ENCODE measurements around the gene MRPS21.

Gene MRPS21

GRCh38 chr1:150293433-150294253 is at the start of gene MRPS21:
TSS of gene MRPS21 (plus strand) at chr1:150293861. CDS start at chr1:150294367, 506 bp downstream.
- TF ChIP-seq EZH2phosphoT487 (IDR thresholded peaks at IDR 0.05; ENCODE audit: borderline replicate concordance) (no peak), CTCF (conservative IDR thresholded peaks at IDR 0.05; ENCODE audit: low read length) (no peak)
- H3K9me3 ChIP-seq (ENCODE audit: insufficient read depth, low read depth, low read length): no peaks in the 10 kb centered on the region
- H3K9ac ChIP-seq (ENCODE audit: low read depth, low read length, poor library complexity, severe bottlenecking): peak within 1 kb of the TSS; percentile 90
- no peaks in the 10 kb centered on the region for H3K36me3 ChIP-seq (ENCODE audit: insufficient read depth, low read length)
- H3F3A ChIP-seq (ENCODE audit: low read depth): no peaks in the 10 kb centered on the region
- H4K20me1 ChIP-seq (ENCODE audit: insufficient read depth, low read length, poor library complexity, severe bottlenecking): no peaks in the 10 kb centered on the region
- H2AFZ ChIP-seq (ENCODE audit: low read length): peak within 1 kb of the TSS; percentile 91
- peaks cover 24% of the 10 kb centered on the region for H3K4me1 ChIP-seq (ENCODE audit: insufficient read depth, low read length, poor library complexity, severe bottlenecking)
- H3K79me2 ChIP-seq (ENCODE audit: insufficient read depth, low read length): peaks cover 29% of the 10 kb centered on the region
- peak within 1 kb of the TSS; percentile 93 for H3K4me3 ChIP-seq (ENCODE audit: low read length, poor library complexity, severe bottlenecking)
- no peaks in the 10 kb centered on the region for H3K9me2 ChIP-seq (replicated peaks; ENCODE audit: low read depth, low read length)
- H3K27me3 ChIP-seq (ENCODE audit: insufficient read depth, low read length, poor library complexity, severe bottlenecking): no peaks in the 10 kb centered on the region
- peak within 1 kb of the TSS; percentile 82 for H3K4me2 ChIP-seq (ENCODE audit: low read depth, low read length, poor library complexity, severe bottlenecking)

- Histone ChIP-seq H2AFZ (ENCODE audit: low read length) (peak overlapping the region; percentile 27), H3F3A (ENCODE audit: low read depth) (no peaks in the 10 kb centered on the region)
Observed at GRCh38 chr1:150249936-150250335, 43.7 kb upstream of the MRPS21 start.

GRCh38 chr1:150256198-150256553 is 37.5 kb upstream of the MRPS21 start:
- Histone ChIP-seq H3F3A (ENCODE audit: low read depth) (no peaks in the 10 kb centered on the region), H3K27me3 (ENCODE audit: insufficient read depth, low read length, poor library complexity, severe bottlenecking) (no peaks in the 10 kb centered on the region), H3K4me2 (ENCODE audit: low read depth, low read length, poor library complexity, severe bottlenecking) (peak overlapping the region; percentile 87), H3K79me2 (ENCODE audit: insufficient read depth, low read length) (no peaks in the 10 kb centered on the region), H3K9me2 (replicated peaks; ENCODE audit: low read depth, low read length) (no peaks in the 10 kb centered on the region), H3K4me1 (ENCODE audit: insufficient read depth, low read length, poor library complexity, severe bottlenecking) (peaks cover 4% of the 10 kb centered on the region), H3K9ac (ENCODE audit: low read depth, low read length, poor library complexity, severe bottlenecking) (peak overlapping the region; percentile 70), H3K4me3 (ENCODE audit: low read length, poor library complexity, severe bottlenecking) (peak overlapping the region; percentile 70), H2AFZ (ENCODE audit: low read length) (peak overlapping the region; percentile 98), H3K36me3 (ENCODE audit: insufficient read depth, low read length) (no peaks in the 10 kb centered on the region), H4K20me1 (ENCODE audit: insufficient read depth, low read length, poor library complexity, severe bottlenecking) (no peaks in the 10 kb centered on the region), H3K9me3 (ENCODE audit: insufficient read depth, low read depth, low read length) (no peaks in the 10 kb centered on the region)
- TF ChIP-seq CTCF (conservative IDR thresholded peaks at IDR 0.05; ENCODE audit: low read length): no peak
- TF ChIP-seq EZH2phosphoT487 (IDR thresholded peaks at IDR 0.05; ENCODE audit: borderline replicate concordance): no peak

More at GRCh38 chr1:150249936-150250335, 43.7 kb upstream of the MRPS21 start:
- Histone ChIP-seq H3K36me3 (ENCODE audit: insufficient read depth, low read length) (no peaks in the 10 kb centered on the region), H3K9me3 (ENCODE audit: insufficient read depth, low read depth, low read length) (no peaks in the 10 kb centered on the region), H3K27me3 (ENCODE audit: insufficient read depth, low read length, poor library complexity, severe bottlenecking) (no peaks in the 10 kb centered on the region), H3K9me2 (replicated peaks; ENCODE audit: low read depth, low read length) (no peaks in the 10 kb centered on the region), H3K4me3 (ENCODE audit: low read length, poor library complexity, severe bottlenecking) (no peak overlapping the region), H3K9ac (ENCODE audit: low read depth, low read length, poor library complexity, severe bottlenecking) (no peak overlapping the region), H4K20me1 (ENCODE audit: insufficient read depth, low read length, poor library complexity, severe bottlenecking) (no peaks in the 10 kb centered on the region), H3K4me1 (ENCODE audit: insufficient read depth, low read length, poor library complexity, severe bottlenecking) (no peaks in the 10 kb centered on the region), H3K4me2 (ENCODE audit: low read depth, low read length, poor library complexity, severe bottlenecking) (no peak overlapping the region), H3K79me2 (ENCODE audit: insufficient read depth, low read length) (no peaks in the 10 kb centered on the region)
- no peak for TF ChIP-seq EZH2phosphoT487 (IDR thresholded peaks at IDR 0.05; ENCODE audit: borderline replicate concordance)

Measured in Loucy (cell line).